ENCODE results near the gene OPCML.

Gene OPCML

DNA sequence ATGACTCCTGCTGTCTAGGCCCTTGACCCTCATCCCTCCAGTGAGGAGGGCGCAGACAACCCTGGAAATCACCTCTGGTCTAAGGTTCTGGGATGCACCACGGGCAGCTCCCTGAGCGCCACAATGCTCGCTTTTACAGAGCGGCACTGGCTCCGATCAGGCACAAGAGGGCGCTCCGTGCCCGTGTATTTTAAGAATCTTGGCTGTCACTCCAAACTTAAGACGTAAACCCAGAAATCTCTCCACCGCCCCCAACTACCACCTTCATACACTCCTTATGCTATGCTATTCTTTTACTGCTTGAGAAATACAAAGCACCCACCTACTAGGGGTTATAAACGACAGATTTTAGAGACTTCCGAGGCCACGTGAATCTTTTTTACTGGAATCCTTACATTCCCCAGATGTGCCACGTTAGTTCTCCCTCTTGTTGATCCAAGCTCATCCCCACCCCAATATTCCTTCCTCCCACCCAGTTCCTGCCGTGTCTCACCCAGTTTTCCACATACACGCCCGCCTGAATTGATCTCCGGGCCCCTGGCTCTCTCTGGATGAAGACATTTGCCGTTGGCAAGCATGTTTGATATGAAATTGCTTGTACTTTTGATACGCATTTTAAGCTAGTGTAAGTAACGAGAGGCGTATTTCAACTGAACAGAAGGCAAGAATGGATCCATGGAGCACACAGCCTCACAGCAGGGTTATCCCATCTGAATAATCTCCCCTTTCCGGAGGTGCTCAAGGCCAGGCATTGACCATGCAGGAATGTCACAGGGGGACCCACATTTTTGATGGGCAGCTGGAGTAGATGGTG lies 453.5 kb downstream of the OPCML start:
- H3K9me3 Mint-ChIP-seq, result no peaks in the 10 kb centered on the region
- H3K4me3 Mint-ChIP-seq, result no peak overlapping the region
- no peak for DNase-seq
- no peaks in the 10 kb centered on the region for H3K4me1 Mint-ChIP-seq (ENCODE audit: low read depth)
- H3K27ac Mint-ChIP-seq, result no peak overlapping the region
- peaks cover 27% of the 10 kb centered on the region for H3K27me3 Mint-ChIP-seq
- H3K36me3 Mint-ChIP-seq (ENCODE audit: low read depth), result no peaks in the 10 kb centered on the region

DNA sequence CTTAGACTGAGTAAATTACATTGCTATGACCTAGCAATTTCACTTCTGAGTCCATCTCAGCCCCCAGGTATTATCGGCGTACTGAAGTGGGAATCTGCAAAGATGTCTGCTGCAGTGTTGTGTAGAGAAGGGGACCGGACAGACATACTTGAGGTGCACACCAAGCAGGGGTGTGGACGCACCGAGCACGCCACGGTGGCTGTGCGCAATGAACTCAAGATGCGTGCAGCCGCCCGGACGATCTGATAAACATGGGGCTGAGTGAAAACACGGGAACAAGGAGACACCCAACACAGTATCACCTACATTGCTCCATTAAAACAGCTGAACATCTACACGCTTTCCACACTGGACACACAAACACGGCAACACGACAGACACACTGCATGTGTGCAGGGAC lies 454.3 kb downstream of the OPCML start:
- Mint-ChIP-seq H3K27me3 (peaks cover 23% of the 10 kb centered on the region), H3K27ac (no peak overlapping the region), H3K9me3 (no peaks in the 10 kb centered on the region), H3K4me1 (ENCODE audit: low read depth) (no peaks in the 10 kb centered on the region), H3K4me3 (no peak overlapping the region), H3K36me3 (ENCODE audit: low read depth) (no peaks in the 10 kb centered on the region)
- no peak for DNase-seq

DNA sequence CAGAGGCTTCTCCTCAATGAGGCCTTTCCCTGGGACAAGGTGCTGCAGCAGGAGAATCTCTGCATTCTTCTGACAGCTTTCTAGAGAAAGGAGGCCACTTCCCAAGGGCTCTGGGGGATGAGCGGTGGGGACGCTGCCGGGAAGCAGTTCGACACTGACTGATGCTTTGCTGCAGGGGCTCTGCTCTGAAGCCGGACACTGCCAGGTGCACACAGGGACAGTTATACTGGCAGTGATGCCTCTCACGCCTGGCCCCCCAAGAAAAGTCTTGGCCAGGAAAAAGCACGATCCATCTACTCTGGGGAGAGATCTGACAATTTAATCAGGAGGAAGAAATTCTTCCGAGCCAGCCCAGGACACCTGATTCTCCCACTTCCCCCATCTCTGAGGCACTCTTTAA lies 456.9 kb downstream of the OPCML start:
- no peak for DNase-seq
- Mint-ChIP-seq H3K27ac (no peak overlapping the region), H3K27me3 (peaks cover 20% of the 10 kb centered on the region), H3K9me3 (no peaks in the 10 kb centered on the region), H3K4me1 (ENCODE audit: low read depth) (no peaks in the 10 kb centered on the region), H3K36me3 (ENCODE audit: low read depth) (no peaks in the 10 kb centered on the region), H3K4me3 (no peak overlapping the region)

DNA sequence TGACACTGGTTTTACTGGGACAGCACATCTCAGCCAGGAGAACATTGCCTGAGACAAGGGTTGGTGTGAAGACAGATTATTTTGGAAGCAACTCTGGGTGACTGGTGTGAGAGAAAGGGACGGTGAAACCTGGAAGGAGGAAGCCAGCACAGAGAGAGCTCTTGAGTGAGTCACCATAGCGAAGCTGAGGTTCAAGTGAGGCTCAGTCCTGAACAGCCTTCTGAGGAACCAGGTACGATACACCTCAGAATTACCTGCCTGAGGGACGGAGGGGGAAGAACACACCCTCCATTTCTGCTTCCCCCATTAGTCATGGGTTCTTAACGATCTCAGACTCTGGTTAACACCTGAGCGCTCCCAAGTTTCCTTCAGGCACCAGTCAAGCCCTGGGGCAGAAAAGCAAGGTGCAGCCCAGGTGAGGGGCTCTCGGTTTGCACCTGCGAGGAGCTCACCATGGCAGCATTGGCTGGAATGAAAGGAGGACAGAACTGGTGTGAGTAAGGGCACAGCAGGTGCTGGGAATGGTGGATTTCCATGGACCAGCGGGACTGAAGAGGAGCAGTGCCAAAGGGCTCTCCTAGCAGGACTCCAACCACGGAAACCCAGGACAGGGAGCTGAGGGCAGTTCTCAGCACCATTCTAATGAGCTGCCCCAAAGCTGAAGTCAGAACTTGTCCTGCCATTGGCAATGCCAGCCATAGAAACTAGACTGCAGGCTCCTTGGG lies 459.3 kb downstream of the OPCML start:
- H3K4me1 Mint-ChIP-seq (ENCODE audit: low read depth), result no peaks in the 10 kb centered on the region
- no peaks in the 10 kb centered on the region for H3K9me3 Mint-ChIP-seq
- no peak overlapping the region for H3K27ac Mint-ChIP-seq
- no peak overlapping the region for H3K4me3 Mint-ChIP-seq
- peaks cover 6% of the 10 kb centered on the region for H3K27me3 Mint-ChIP-seq
- H3K36me3 Mint-ChIP-seq (ENCODE audit: low read depth), result no peaks in the 10 kb centered on the region
- DNase-seq, result no peak

DNA sequence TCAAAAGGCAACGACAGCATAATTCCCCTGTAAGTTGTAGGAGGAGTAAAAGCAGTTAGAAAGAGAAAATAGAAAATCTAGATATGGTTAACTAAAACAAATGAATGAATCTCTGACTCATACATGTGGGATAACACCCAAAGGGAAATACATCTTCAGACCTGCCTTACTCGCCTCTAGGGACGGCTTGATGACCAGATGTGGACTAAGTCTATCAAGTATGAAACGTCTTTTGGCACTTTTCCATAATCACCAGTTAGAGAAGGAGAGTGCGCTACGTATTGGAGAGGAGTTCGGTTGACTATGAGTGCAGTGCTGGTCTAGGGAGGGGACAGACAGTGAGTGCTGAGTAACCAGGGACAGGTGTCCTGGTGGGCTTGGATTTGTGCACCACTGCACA lies 459.9 kb downstream of the OPCML start:
- peaks cover 2% of the 10 kb centered on the region for H3K27me3 Mint-ChIP-seq
- H3K36me3 Mint-ChIP-seq (ENCODE audit: low read depth), result no peaks in the 10 kb centered on the region
- no peak overlapping the region for H3K4me3 Mint-ChIP-seq
- H3K27ac Mint-ChIP-seq, result no peak overlapping the region
- H3K9me3 Mint-ChIP-seq, result no peaks in the 10 kb centered on the region
- H3K4me1 Mint-ChIP-seq (ENCODE audit: low read depth), result no peaks in the 10 kb centered on the region
- DNase-seq, result no peak

DNA sequence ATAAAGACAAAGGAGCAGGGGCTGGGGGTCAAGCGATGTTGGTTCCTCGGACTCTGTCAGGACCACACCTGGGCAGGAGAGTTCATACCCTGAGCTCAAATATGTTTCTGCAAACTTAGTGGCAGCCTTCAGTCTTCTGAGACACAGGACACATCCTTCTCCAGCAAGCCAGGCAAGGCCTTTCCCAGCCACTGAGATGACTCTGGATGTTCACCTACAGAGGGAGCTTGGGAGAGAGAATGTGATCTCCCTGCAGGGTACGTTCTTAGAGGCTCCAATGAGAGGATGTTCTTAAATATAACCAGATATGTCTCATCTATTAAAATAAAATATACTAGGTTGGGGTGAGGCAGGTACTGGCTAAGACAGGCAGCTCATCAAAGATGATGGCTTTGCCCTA lies 461.5 kb downstream of the OPCML start:
- Mint-ChIP-seq H3K27ac (no peak overlapping the region), H3K4me1 (ENCODE audit: low read depth) (no peaks in the 10 kb centered on the region), H3K4me3 (no peak overlapping the region), H3K36me3 (ENCODE audit: low read depth) (no peaks in the 10 kb centered on the region), H3K27me3 (peaks cover 11% of the 10 kb centered on the region), H3K9me3 (no peaks in the 10 kb centered on the region)
- DNase-seq, result no peak

DNA sequence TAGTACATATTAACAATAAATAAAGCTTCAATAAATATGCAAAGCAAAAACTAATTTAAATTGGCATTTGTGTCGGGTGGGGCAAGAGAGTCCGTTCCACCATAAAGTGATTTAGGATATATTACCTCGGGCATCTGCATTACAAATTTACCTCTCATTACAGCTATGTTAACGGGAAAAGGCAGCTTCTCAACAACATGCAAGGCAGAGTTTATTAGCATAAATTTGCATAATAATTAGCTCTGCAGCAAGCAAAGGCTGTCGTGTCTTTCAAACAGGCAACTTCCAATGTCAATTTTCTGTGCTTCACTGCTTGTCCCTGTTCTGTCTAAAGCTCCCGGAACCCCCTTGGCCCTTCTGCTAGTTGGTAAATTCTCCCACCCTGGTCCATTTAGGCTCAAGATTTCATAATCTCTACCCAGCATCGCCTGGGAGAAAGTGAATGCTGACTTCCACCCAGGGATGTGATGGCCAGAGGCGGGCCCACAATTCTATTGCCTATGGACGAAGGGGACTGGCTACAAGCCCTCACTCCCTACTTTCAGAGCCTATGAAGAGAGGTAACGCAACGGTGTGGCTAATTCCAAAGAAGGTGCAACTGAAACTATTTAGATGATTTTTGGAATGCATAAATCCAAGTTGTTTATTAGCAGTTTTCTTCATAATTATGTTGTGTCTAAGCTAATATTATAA lies 462.1 kb downstream of the OPCML start:
- DNase-seq, result no peak
- H3K36me3 Mint-ChIP-seq (ENCODE audit: low read depth), result no peaks in the 10 kb centered on the region
- no peaks in the 10 kb centered on the region for H3K9me3 Mint-ChIP-seq
- no peaks in the 10 kb centered on the region for H3K4me1 Mint-ChIP-seq (ENCODE audit: low read depth)
- no peak overlapping the region for H3K27ac Mint-ChIP-seq
- H3K27me3 Mint-ChIP-seq, result peaks cover 17% of the 10 kb centered on the region
- H3K4me3 Mint-ChIP-seq, result no peak overlapping the region

DNA sequence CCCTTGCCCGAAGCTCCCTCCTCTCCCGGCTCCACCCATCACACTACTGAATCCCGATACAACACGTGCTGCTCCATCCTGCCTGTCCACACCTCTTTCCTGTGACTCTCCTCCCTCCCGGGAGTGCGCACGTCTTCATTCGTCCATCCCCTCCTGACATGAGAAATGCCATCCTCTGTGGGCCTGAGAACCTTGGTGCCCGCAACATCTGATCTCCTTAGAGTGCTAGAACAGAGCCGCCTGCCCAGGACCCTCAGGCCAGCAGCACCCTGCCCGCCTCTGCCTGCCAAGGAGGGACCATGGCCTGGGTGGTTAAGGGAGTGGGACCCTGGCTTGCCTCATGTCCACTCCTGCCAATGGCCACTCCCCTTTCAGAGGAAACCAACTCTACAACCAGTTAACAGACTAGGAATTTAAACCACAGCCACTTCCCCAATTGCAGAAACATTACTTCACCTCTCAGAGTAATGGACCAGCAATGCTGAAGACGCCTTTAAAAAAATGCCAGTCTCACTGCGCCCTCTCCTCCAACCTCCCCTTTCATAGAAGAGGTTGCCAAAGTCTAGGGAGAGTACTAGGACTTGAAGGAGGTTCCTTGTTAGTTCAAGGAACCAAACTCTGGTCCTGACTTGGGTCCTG lies 466.3 kb downstream of the OPCML start:
- Mint-ChIP-seq H3K4me3 (no peak overlapping the region), H3K36me3 (ENCODE audit: low read depth) (no peaks in the 10 kb centered on the region), H3K27ac (no peak overlapping the region), H3K27me3 (peaks cover 47% of the 10 kb centered on the region), H3K4me1 (ENCODE audit: low read depth) (no peaks in the 10 kb centered on the region), H3K9me3 (no peaks in the 10 kb centered on the region)
- DNase-seq, result no peak

DNA sequence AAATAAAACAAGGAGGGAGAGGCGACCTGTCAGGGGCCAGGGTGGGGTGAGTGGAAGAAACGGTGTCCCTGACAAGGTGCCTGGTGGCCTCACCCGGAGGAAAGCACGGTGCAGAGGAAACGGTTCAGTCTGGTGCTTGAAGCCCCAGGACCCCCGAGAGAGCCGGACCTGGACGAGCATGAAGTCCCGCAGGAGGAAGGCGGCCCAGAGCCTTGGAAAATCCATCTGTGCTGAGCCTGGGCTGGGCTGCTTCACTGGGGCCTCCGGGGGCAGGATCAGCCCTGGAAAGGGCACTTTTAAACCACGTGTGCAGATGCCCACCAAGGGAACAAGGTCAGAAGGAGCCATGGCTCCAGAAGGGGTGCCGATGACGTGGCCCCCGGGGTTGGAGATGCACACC lies 467.3 kb downstream of the OPCML start:
- DNase-seq, result no peak
- Mint-ChIP-seq H3K4me3 (no peak overlapping the region), H3K27ac (no peak overlapping the region), H3K36me3 (ENCODE audit: low read depth) (no peaks in the 10 kb centered on the region), H3K4me1 (ENCODE audit: low read depth) (no peaks in the 10 kb centered on the region), H3K9me3 (no peaks in the 10 kb centered on the region), H3K27me3 (peaks cover 47% of the 10 kb centered on the region)

DNA sequence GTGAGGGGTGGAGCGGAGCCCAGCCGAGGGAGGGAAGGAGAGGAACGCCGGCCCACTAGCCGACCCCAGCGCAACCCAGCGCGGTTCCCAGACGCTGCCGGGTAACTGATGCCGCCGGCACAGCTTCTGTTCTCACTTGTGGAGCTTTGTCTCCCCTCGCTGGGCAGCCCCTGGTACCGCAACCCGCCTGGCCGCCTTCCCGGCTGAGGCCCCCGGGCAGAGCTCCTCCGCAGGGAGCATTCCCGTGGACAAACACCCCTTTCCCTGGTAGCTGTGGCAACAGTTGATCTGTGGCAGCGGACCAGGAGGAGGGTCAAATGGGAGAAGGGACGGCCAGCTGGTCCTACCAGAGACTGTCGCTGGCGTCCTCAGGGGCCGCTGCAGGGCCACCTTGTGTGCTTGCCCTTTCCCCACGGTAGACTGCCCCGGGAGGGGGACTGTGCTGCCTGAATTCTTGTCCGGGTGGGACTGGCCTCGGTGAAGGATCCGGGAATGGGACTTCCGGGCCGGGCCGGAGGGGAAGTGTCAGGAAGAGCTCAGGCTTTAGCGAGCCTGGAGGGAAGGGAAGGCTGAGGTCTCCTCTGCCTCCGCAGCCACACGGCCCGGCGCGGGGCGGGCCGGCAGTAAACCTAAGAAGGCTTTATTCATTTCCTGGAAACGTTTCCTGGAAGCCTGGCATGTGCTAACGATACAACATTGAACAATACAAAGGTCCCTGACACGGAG lies 468.0 kb downstream of the OPCML start:
- DNase-seq, result peak; percentile 32
- Mint-ChIP-seq H3K9me3 (no peaks in the 10 kb centered on the region), H3K27me3 (peaks cover 49% of the 10 kb centered on the region), H3K4me3 (no peak overlapping the region), H3K36me3 (ENCODE audit: low read depth) (no peaks in the 10 kb centered on the region), H3K4me1 (ENCODE audit: low read depth) (no peaks in the 10 kb centered on the region), H3K27ac (no peak overlapping the region)

DNA sequence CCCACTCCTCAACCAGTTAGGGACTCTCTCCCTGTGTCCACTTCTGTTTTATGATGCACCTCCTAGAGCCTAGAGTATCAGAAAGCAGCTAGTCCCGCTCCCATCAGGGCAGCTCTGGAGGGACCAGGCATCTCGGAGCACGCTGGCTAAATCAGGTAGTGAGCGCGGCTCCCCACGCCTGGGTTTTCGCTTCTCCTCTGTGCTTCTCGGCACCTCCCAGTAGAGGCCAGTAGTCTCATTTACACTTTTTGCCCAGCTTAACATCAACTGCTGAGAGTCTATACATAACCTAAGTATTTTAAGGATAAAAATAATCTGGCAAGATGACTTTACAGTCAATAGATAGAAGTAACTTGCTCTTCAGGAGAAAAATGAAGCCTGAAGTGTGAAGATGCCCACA lies 473.8 kb downstream of the OPCML start:
- DNase-seq, result no peak
- H3K4me3 Mint-ChIP-seq, result no peak overlapping the region
- peaks cover 20% of the 10 kb centered on the region for H3K27me3 Mint-ChIP-seq
- no peaks in the 10 kb centered on the region for H3K36me3 Mint-ChIP-seq (ENCODE audit: low read depth)
- no peak overlapping the region for H3K27ac Mint-ChIP-seq
- H3K4me1 Mint-ChIP-seq (ENCODE audit: low read depth), result no peaks in the 10 kb centered on the region
- peaks cover 5% of the 10 kb centered on the region for H3K9me3 Mint-ChIP-seq

DNA sequence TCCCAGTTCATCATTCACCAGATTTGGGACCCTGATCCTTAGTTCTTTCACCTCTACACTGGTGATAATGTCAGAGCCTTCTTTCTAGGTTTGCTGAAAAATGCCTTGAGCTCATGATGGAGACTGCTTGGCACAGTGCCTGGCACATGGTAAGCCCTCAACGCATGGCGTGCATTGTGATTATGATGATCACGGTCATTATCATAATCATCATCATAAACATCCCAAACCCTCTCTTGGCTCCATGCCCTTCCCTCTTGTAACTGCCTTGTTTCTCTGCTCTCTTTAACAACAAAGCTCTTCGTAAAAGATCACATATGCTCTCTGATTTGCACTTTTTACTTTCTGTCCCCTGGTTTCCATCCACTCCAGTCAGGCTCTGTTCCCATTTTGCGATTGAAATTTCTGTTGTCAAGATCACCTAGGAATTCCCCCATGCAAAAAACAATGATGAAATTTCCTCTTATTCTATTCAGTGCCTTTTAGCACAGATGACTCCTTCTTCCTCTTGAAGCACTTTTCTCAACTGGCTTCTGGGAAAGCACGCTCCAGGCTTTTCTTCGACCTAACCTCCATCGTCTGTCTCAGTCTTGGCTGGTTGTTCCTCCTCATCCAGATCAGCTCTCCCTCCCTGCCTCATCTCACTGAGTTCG lies 479.1 kb downstream of the OPCML start:
- DNase-seq, result no peak
- H3K27ac Mint-ChIP-seq, result no peak overlapping the region
- no peak overlapping the region for H3K4me3 Mint-ChIP-seq
- no peaks in the 10 kb centered on the region for H3K36me3 Mint-ChIP-seq (ENCODE audit: low read depth)
- no peaks in the 10 kb centered on the region for H3K27me3 Mint-ChIP-seq
- no peaks in the 10 kb centered on the region for H3K4me1 Mint-ChIP-seq (ENCODE audit: low read depth)
- peaks cover 8% of the 10 kb centered on the region for H3K9me3 Mint-ChIP-seq

DNA sequence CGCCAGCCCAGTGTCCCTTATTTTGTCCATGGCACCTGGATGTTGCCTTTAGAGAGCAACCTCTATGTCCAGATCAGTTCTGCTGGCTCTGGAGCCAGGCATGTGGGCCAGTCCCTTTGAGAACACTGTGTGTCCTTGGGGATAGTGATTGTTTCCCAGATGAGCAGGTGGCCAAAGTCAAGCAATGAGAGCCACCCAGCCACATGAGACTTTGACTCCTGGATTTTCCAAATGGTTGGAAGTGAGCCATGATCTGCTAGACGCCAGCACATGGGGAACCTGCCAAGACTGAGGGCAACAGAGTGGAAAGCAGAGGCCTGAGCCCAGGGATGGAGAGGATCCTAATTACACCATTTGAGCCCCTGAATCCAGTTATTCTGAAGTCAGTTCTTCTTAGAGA lies 479.8 kb downstream of the OPCML start:
- no peaks in the 10 kb centered on the region for H3K27me3 Mint-ChIP-seq

More for the DNA sequence above, 479.8 kb downstream of the OPCML start:
- Mint-ChIP-seq H3K4me1 (ENCODE audit: low read depth) (no peaks in the 10 kb centered on the region), H3K27ac (no peak overlapping the region), H3K4me3 (no peak overlapping the region), H3K9me3 (peaks cover 8% of the 10 kb centered on the region), H3K36me3 (ENCODE audit: low read depth) (no peaks in the 10 kb centered on the region)
- DNase-seq, result no peak

Measured in activated T-cell treated with anti-CD3 and anti-CD28 coated beads, Interleukin-2, amount 50 U/mL, for 24 hours (primary cell).